ENCODE data around the gene FBXO45.
A peak's percentile ranks its signal among the peaks of the same experiment; 100 is the strongest.
"Not testable (repeated sequence)": the region's sequence is repeated elsewhere in the genome, so short reads cannot be mapped to it uniquely, and the experiment has no call there.

The FBXO45 gene

DNA sequence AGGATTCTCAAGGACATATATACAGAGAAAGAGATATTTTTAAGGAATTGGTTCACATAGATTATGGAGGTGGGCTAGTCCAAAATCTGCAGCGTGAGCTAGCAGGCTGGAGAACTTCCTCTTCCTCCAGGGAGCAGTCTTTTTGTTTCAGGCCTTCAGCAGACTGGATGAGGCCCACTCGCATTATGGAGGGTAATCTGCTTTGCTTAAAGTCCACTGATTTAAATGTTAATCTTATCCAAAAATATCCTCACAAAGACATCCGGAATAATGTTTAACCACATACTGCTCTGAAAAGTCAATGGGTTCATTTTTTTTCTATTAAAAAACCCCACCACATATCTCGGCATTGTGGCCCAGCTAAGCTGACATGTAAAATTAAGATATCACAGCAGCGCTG, 48.8 kb downstream of the FBXO45 start:
- DNase-seq (ENCODE audit: low read depth, low spot score), result no peak

GRCh38 chr3:196619223-196619622, 50.8 kb downstream of the FBXO45 start:
- DNase-seq (ENCODE audit: low read depth, low spot score), result no peak

- DNase-seq (ENCODE audit: low read depth, low spot score), result not testable (repeated sequence)
Observed at GRCh38 chr3:196619627-196620026, 51.2 kb downstream of the FBXO45 start.

DNA sequence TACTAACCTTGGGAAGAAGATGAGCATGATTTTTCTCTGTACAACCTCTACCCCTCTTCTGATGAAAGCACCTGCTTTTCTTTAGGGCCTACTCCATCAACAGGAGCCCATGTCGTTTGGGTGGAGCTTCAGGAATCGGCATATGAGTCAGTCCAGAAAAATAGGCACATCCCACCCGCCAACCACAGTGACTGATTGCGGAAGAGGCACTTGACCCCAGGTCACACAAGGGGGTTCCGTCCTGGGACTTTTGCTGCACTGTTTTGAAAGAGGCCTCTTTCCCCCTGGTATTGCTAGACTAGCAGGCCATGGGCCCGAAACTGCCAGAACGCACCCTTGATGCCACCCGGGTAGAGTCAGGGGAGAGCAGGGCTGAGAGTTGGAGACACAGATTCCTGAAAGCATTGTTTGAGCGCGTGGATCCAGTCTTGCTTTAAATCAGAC, 51.7 kb downstream of the FBXO45 start:
- no peak for DNase-seq (ENCODE audit: low read depth, low spot score)

DNA sequence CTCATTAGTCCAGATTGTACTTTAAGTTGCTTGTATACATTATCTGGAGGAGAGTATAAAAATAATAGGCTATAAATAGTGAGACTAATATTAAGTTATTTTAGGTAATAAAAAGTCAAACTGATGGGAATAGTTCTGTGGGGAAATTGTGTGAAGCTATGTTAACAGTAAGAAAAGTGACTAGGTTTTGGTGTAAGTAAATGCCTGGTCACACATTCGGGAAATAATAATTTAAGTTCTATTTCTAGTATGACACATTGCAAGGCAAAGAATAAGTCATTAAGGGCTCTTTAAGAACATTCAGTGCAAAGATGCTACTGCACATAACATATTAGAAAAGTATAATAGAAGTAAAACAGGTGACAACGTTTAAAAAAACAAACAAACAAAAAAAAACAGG, 52.2 kb downstream of the FBXO45 start:
- DNase-seq (ENCODE audit: low read depth, low spot score), result no peak

DNA sequence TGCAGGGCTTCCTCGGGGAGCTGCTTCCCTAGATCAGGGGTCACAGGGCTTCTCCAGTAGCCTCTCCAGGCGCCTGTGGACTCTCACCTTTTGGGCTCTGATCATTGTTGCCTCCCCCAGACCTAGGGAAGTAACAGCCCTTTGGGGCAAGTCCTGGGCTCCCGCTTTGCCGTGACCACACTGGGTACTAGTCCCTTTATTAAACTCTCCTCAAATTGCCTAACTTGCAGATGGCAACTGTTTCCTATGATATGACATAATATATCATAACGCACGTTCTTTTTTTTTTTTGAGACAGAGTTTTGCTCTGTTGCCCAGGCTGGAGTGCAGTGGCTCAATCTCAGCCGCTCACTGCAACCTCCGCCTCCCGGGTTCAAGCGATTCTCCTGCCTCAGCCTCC, 53.2 kb downstream of the FBXO45 start:
- no peak for DNase-seq (ENCODE audit: low read depth, low spot score)

DNA sequence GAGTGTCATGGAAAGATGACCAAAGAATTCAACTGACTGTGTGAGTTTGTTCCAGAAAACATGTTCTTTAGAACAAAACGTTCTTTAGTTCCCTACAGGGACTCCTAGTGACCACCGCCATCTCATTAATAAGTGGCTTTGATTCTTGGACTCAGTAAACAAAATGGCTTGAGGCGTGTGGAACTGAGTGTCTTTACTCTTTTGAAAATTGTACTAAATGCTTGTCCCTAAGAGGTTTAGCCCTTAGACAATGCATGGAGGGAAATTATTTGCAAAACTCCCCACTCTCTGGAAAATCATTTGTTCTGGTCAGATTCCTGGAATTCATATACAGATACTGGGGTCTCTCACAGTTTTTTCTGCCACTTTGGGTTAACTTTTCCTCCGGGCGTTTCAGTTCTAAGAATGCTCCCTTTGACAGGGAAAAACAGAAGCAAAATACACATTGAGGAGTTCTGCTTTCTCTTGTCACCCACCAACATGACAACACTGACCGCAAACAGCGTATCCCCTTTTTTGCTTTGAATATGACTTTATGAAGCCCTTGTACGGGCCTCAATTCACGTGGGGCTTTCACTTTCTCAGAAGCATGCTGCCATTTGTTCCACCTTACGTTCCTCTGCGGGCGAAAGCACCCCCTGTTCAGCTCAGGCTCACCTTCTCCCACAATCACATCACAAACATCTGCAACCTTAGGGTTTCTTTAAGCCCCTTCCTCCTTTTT, 55.8 kb downstream of the FBXO45 start:
- DNase-seq (ENCODE audit: low read depth, low spot score), result no peak

- no peak for DNase-seq (ENCODE audit: low read depth, low spot score)
Observed at GRCh38 chr3:196624907-196625306, 56.4 kb downstream of the FBXO45 start.

- no peak for DNase-seq (ENCODE audit: low read depth, low spot score)
Observed at GRCh38 chr3:196625331-196625730, 56.9 kb downstream of the FBXO45 start.

DNA sequence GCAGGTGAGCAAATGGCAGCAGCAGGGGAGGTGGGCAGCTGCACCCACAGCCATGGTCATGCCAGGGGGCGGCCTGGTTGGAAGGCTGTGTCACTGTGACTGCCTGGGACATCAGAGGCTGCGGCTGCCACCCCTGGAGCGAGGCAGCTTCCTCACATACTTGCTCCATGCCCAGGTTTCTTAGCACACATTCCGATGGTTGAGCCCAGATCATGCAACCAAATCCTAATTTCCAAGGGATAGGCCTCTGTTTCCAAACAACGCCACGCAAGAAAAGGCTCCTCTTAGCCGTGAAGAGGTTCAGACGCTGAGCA, 59.4 kb downstream of the FBXO45 start:
- DNase-seq (ENCODE audit: low read depth, low spot score), result no peak

GRCh38 chr3:196629228-196629627, 60.8 kb downstream of the FBXO45 start:
- DNase-seq (ENCODE audit: low read depth, low spot score), result no peak

DNA sequence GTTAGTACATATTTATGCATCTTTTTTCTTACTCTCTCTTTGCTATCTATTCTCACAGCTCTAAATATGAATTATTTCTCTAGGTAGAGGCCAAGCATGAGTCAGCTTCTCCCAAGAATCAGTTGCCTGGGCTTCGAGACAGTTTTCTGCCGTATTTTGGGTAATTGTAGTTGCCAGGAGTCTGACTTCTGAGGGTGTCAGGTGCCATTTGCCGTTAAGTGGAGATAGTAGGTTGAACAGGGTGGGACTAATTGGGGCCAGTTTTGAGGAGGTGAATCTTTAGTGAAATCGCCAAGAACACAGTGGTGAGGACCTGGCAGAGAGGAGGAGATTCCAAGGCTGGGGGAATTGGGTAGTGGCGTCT, 63.2 kb downstream of the FBXO45 start:
- no peak for DNase-seq (ENCODE audit: low read depth, low spot score)

DNA sequence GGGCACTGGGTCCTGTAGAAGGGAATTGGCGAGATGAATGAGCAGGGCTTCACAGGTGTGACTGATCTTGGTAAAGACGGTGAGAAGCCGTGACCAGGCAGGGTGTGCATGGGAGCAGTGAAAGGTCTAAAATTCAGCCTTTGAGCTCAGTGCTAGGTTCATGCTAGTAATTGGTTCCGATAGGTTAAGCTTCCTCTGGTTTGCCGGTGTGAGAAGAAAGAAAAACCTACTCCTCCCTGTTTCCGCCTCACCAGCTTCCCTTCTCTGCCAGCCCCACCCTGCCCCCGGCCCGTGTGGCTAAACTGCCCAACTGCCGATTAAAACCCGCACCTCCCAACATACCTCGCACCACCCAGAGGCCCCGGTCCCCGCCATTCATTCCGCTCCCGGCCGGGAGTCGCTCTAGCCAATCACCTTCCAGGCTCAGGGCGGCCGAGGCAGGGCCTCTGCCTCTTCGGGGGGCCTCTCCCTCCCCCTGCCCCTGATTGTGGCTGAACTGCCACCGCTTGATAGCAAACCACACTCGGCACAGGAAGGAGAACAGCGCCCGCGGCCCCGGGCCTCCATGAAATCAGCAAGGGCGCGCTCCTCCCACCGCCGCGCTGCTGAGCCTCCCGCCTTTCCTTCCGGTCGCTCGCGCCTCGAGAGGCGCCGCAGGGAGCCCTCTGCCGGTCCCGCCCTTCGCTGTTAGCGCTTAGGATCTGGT, 63.7 kb downstream of the FBXO45 start:
- peak; percentile 68 for DNase-seq (ENCODE audit: low read depth, low spot score)

DNA sequence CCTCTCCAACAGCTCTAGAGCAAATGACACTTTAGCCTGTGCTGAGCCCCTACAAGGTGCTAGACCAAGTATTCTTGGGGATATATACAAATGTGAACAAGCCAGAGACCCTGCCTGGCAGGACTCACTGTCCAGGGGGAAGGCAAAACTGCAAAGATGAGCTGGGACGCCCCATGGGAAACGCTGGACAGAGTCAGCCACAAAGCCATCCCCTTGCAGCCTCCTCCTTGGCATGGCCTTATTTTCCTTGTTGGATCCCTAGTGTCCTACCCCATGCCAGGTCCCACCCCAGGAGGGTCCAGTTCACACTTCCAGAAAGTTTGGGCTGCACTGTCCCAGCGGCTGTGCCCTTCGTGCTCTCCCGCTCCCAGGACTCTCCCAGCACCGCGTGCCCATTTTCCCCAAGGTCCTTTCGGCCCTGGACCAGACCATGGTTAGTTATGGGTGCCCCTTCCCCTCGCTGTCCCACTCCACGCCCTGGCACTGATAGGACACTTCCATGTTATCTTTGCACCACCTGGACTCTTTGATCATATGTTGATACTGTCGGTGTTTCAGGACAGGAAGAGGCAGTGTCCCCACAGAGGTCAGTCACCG, 65.2 kb downstream of the FBXO45 start:
- DNase-seq (ENCODE audit: low read depth, low spot score), result no peak

GRCh38 chr3:196634224-196634623, 65.8 kb downstream of the FBXO45 start:
- no peak for DNase-seq (ENCODE audit: low read depth, low spot score)

DNA sequence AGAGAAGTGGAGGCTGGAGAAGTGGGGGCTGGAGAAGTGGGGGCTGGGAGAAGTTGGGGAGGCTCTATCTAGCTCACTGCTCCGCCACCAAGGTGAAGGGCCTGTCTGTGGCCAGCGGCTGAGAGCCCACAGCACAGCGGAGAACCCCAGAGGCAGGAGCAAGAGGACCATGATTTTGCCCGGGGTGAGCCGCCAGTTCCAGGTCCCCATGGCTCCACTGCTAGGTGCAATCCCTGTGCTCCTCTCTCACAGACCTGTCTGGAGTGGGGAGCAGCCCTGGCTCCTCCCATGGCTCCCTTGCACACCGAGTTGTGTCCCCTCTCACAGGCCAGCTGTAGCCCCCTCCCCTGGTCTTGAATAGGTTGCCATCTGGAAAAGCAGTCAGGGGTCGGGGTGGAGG, 66.4 kb downstream of the FBXO45 start:
- no peak for DNase-seq (ENCODE audit: low read depth, low spot score)

GRCh38 chr3:196636369-196637349, 68.2 kb downstream of the FBXO45 start:
- DNase-seq (ENCODE audit: low read depth, low spot score), result no peak

DNA sequence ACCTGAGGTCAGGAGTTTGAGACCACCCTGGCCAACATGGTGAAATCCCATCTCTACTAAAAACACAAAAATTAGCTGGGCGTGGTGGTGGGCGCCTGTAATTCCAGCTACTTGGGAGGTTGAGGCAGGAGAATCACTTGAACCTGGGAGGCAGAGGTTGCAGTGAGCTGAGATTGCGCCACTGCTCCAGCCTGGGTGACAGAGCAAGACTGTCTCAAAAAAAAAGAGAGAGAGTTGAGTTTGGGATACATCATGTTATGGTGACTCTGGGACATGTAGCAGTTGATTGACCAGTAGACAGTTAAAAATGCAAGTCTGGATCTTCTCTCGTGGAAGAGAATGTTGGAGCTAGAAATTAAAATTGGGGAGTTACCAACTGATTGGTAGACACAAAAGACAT, 69.5 kb downstream of the FBXO45 start:
- not testable (repeated sequence) for DNase-seq (ENCODE audit: low read depth, low spot score)

Measured in activated CD4-positive, CD25-positive, alpha-beta regulatory T cell treated with anti-CD3 and anti-CD28 coated beads, Interleukin-2, amount 50 U/mL, for 16 hours (primary cell).